Measurements from ENCODE around the gene ADGRL3.

The ADGRL3 gene

GRCh38 chr4:61648264-61648663 is 448.1 kb downstream of the ADGRL3 start:
- TF ChIP-seq ARNTL (CRISPR knock-in tag; IDR thresholded peaks at IDR 0.05; ENCODE audit: borderline replicate concordance, low read depth) (no peak), PPARA (CRISPR knock-in tag; IDR thresholded peaks at IDR 0.05; ENCODE audit: borderline replicate concordance) (no peak), ZC3H10 (CRISPR knock-in tag; IDR thresholded peaks at IDR 0.05) (no peak), ISL1 (CRISPR knock-in tag; IDR thresholded peaks at IDR 0.05) (peak; percentile 68), RARB (CRISPR knock-in tag; IDR thresholded peaks at IDR 0.05) (no peak)
- no peak for ATAC-seq

- ATAC-seq, result no peak
- TF ChIP-seq ESRRG (CRISPR knock-in tag; IDR thresholded peaks at IDR 0.05), result no peak
- TF ChIP-seq PATZ1 (CRISPR knock-in tag; IDR thresholded peaks at IDR 0.05; ENCODE audit: borderline replicate concordance), result no peak
- no peak for TF ChIP-seq ZNF565 (CRISPR knock-in tag; conservative IDR thresholded peaks at IDR 0.05; ENCODE audit: low read depth)
- TF ChIP-seq ISL1 (CRISPR knock-in tag; IDR thresholded peaks at IDR 0.05), result no peak
- TF ChIP-seq BACH2 (CRISPR knock-in tag; IDR thresholded peaks at IDR 0.05; ENCODE audit: borderline replicate concordance), result no peak
- no peak for TF ChIP-seq CSDC2 (CRISPR knock-in tag; IDR thresholded peaks at IDR 0.05)
- no peak for TF ChIP-seq RARB (CRISPR knock-in tag; IDR thresholded peaks at IDR 0.05)
- no peak for TF ChIP-seq TSHZ2 (CRISPR knock-in tag; IDR thresholded peaks at IDR 0.05)
- TF ChIP-seq SNAI2 (CRISPR knock-in tag; IDR thresholded peaks at IDR 0.05), result no peak
- TF ChIP-seq ZNF70 (CRISPR knock-in tag; IDR thresholded peaks at IDR 0.05), result no peak
- no peak for TF ChIP-seq CREB5 (CRISPR knock-in tag; IDR thresholded peaks at IDR 0.05; ENCODE audit: low read depth)
- no peak for TF ChIP-seq GLIS3 (CRISPR knock-in tag; IDR thresholded peaks at IDR 0.05)
- no peak for TF ChIP-seq ZFP3 (CRISPR knock-in tag; IDR thresholded peaks at IDR 0.05)
- TF ChIP-seq PPARA (CRISPR knock-in tag; IDR thresholded peaks at IDR 0.05; ENCODE audit: borderline replicate concordance), result no peak
- no peak for TF ChIP-seq POU6F1 (CRISPR knock-in tag; IDR thresholded peaks at IDR 0.05; ENCODE audit: borderline replicate concordance, low read depth)
- no peak for TF ChIP-seq ZNF8 (CRISPR knock-in tag; IDR thresholded peaks at IDR 0.05)
- no peak for TF ChIP-seq TCF4 (CRISPR knock-in tag; IDR thresholded peaks at IDR 0.05; ENCODE audit: borderline replicate concordance)
- TF ChIP-seq ZFP30 (CRISPR knock-in tag; IDR thresholded peaks at IDR 0.05), result no peak
These were observed 456.9 kb downstream of the ADGRL3 start for GRCh38 chr4:61657016-61657415.

GRCh38 chr4:61661960-61662359 is 461.8 kb downstream of the ADGRL3 start:
- ATAC-seq, result no peak
- TF ChIP-seq OSR1 (CRISPR knock-in tag; IDR thresholded peaks at IDR 0.05) (no peak), ZFP30 (CRISPR knock-in tag; IDR thresholded peaks at IDR 0.05) (no peak), CREB5 (CRISPR knock-in tag; IDR thresholded peaks at IDR 0.05; ENCODE audit: low read depth) (no peak), TCF4 (CRISPR knock-in tag; IDR thresholded peaks at IDR 0.05; ENCODE audit: borderline replicate concordance) (no peak), ESRRG (CRISPR knock-in tag; IDR thresholded peaks at IDR 0.05) (no peak), GLIS3 (CRISPR knock-in tag; IDR thresholded peaks at IDR 0.05) (no peak), CSRNP3 (CRISPR knock-in tag; IDR thresholded peaks at IDR 0.05) (no peak), BACH2 (CRISPR knock-in tag; IDR thresholded peaks at IDR 0.05; ENCODE audit: borderline replicate concordance) (no peak), CSDC2 (CRISPR knock-in tag; IDR thresholded peaks at IDR 0.05) (no peak), ZFP3 (CRISPR knock-in tag; IDR thresholded peaks at IDR 0.05) (no peak), PATZ1 (CRISPR knock-in tag; IDR thresholded peaks at IDR 0.05; ENCODE audit: borderline replicate concordance) (no peak), ZNF70 (CRISPR knock-in tag; IDR thresholded peaks at IDR 0.05) (no peak), PPARA (CRISPR knock-in tag; IDR thresholded peaks at IDR 0.05; ENCODE audit: borderline replicate concordance) (no peak), ARNTL (CRISPR knock-in tag; IDR thresholded peaks at IDR 0.05; ENCODE audit: borderline replicate concordance, low read depth) (no peak), ZNF565 (CRISPR knock-in tag; conservative IDR thresholded peaks at IDR 0.05; ENCODE audit: low read depth) (no peak), ZC3H10 (CRISPR knock-in tag; IDR thresholded peaks at IDR 0.05) (no peak)
